GM10847 (cell line): ENCODE results near the gene NISCH.

Experiments used
- POLR2A ChIP-seq: IDR thresholded peaks from 2 replicates; pipeline ENCODE4 v1.6.1; 2011; ENCODE audit not compliant: insufficient read length; ENCODE audit errors: extremely low read depth

NISCH gene

DNA sequence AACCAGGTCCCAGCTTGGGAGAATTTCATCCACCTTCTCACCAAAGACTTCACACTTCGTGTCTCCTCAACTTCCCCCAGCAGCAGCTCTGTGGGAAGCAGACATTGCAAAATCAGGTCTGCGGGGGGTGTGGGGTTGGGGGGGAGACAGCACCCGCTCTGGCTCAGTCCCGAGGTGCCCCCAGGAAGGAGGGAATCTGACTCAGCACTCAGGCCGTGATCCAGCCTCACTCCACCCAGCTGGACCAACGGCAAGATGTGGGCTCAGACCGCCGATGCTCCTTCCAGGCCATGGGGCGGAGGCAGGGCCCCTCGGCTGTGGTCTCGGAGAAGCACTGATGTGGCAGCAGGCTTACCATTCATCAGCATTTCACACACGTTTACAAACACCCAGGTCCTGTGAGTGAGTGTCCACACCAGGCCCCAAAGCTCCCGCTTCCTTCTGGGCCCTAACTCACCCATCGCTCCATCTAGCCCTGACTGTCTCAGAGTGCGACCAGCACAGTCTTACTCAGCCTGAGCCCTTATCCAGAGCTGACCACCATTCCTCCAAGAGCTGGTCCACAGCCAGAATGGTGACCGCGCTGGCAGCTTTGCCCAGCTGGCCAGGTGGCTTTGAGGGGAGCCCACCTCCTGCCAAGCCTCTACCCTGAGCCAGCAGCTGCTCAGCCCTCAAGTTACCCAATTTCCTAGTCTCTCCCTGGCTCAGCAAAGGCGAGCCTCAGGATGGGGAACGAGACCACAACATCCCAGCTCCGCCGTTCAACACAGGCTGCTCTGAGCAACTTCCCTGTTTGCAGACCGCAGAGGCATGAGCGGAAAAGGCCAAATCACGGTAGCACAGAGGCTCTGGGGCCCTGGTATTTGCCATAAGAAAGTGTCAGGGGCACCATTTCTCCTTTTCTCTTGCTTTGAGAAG, 43.0 kb downstream of the NISCH start:
- no peak for TF ChIP-seq POLR2A

DNA sequence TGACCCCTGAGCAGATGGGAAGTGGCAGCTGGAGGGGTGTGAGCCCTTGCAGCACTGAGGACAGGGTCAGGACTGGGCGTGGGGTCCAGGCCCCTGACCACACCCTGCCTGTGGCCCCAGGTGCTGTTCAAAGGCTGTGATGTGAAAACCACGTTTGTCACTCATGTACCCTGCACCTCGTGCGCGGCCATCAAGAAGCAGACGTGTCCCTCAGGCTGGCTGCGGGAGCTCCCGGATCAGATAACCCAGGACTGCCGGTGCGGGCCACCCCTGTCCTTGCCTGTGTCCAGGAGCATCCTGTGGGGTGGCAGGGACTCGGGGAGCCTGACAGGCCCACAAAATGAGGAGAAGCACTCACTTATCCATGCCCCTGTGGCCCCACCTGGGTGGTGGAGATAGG, 45.6 kb downstream of the NISCH start:
- TF ChIP-seq POLR2A, result no peak

GRCh38 chr3:52502001-52502400, 46.6 kb downstream of the NISCH start:
- TF ChIP-seq POLR2A, result no peak

DNA sequence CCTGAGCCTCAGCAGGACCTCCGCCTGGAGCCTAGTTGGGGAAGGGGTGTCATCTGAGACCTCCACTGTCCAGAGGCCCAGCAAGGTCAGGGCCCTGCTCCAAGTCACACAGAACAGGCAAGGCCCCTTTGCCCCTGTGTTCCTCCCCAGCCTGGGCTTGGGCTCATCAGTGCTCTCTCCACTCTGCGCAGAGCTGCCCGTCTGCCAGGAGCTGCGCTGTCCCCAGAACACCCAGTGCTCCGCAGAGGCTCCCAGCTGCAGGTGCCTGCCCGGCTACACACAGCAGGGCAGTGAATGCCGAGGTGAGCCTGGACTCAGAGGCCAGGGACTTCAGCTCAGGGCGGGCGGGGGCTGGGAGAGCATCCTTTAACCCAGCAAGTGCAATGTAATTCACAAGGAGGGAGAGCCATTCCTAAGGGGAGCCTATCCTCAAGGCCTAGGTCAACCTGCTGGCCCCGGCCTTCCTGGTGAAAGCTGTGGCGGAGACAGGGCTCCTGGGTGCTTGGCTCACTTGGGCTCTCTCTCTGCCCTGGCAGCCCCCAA, 47.5 kb downstream of the NISCH start:
- no peak for TF ChIP-seq POLR2A

GRCh38 chr3:52503788-52504424, 48.5 kb downstream of the NISCH start:
- no peak for TF ChIP-seq POLR2A

DNA sequence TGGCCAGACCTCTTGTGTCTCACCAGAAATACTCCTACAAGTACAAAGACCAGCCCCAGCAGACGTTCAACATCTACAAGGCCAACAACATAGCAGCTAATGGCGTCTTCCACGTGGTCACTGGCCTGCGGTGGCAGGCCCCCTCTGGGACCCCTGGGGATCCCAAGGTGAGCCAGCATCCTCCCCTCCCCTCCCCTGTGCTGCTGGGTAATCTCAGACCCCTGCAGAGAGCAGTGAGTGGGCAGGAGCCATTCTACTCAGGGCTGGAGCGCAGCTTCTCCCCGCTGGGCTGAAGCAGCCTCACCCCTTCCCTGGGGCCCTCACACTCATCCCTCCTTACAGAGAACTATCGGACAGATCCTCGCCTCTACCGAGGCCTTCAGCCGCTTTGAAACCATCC, 49.6 kb downstream of the NISCH start:
- no peak for TF ChIP-seq POLR2A

GRCh38 chr3:52506266-52506966, 51.0 kb downstream of the NISCH start:
- no peak for TF ChIP-seq POLR2A

GRCh38 chr3:52507359-52507758, 52.0 kb downstream of the NISCH start:
- no peak for TF ChIP-seq POLR2A

DNA sequence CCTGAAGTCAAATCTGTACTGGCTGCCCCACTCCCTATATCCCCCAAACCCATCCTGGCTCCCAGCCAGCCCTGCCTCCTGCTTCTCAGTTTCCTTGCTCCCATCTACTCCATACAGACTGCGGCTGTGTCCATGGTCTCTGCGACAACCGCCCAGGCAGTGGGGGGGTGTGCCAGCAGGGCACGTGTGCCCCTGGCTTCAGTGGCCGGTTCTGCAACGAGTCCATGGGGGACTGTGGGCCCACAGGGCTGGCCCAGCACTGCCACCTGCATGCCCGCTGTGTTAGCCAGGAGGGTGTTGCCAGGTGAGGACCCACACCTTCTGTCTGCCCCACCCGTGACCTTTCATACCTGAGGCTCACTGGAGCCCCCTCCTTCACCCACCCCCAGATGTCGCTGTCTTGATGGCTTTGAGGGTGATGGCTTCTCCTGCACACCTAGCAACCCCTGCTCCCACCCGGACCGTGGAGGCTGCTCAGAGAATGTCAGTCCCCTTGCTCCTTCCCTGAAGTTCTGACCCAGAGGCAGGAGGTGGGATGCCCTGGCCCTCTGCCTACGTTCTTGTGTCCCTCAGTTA, 54.4 kb downstream of the NISCH start:
- TF ChIP-seq POLR2A, result no peak

GRCh38 chr3:52511509-52511908, 56.1 kb downstream of the NISCH start:
- no peak for TF ChIP-seq POLR2A

GRCh38 chr3:52512105-52512504, 56.7 kb downstream of the NISCH start:
- no peak for TF ChIP-seq POLR2A

GRCh38 chr3:52512727-52513126, 57.3 kb downstream of the NISCH start:
- no peak for TF ChIP-seq POLR2A

DNA sequence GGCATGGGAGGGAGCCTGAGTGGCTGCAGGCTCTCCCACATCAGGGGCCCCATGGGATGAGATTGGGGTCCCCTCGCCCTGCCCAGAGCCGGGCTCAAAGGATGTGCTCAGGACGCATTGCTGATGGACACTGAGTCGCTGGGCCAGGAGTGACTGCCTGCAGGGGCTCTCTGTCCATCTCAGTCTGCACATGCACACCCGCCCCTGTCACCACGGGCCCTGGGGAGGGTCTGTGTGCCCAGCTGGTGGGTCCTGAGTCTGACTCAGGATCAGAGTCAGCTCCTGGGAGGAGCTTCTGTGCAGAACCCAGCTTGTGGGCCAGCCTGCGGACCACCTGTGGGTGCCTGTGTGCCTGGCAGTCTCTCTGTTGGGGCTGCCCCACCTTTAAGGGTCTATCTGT, 57.9 kb downstream of the NISCH start:
- TF ChIP-seq POLR2A, result no peak

GRCh38 chr3:52514576-52514975, 59.2 kb downstream of the NISCH start:
- no peak for TF ChIP-seq POLR2A

- TF ChIP-seq POLR2A, result no peak
Measured at GRCh38 chr3:52515192-52515591, 59.8 kb downstream of the NISCH start.
